ENCODE results near the gene PSMA3.

- TF ChIP-seq CTCF (IDR thresholded peaks at IDR 0.05) (no peak), POLR2A (IDR thresholded peaks at IDR 0.05) (peak in 3 of 4 donors; percentile 90 to 96 (median 93))
Observed at GRCh38 chr14:58298477-58299400, 54.1 kb downstream of the PSMA3 start, which contains the start of gene ARID4A.
